HG02759 (cell line): Measurements from ENCODE around the gene MX2.
"Not testable (repeated sequence)": the region's sequence is repeated elsewhere in the genome, so short reads cannot be mapped to it uniquely, and the experiment has no call there.

Source experiments
- ATAC-seq: cut with Tn5 transposase; IDR thresholded peaks from one replicate; pipeline ENCODE4 v1.9.1; 2021; ENCODE audit warnings: mild to moderate bottlenecking, moderate library complexity; ENCODE audit not compliant: unreplicated experiment

The MX2 gene

DNA sequence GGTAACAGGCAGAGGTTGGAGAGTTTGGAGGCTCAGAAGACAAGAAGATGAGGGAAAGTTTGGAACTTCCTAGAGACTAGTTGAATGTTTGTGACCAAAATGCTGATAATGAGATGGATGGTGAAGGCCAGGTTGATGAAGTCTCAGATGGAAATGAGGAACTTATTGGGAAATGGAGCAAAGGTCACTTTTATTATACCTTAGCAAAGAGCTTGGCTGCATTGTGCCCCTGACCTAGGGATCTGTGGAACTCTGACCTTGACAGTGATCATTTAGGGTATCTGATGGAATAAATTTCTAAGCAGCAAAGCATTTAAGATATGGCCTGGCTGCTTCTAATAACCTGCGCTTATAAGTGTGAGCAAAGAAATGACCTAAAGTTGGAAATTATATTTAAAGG is 28.1 kb upstream of the MX2 start:
- ATAC-seq = no peak

DNA sequence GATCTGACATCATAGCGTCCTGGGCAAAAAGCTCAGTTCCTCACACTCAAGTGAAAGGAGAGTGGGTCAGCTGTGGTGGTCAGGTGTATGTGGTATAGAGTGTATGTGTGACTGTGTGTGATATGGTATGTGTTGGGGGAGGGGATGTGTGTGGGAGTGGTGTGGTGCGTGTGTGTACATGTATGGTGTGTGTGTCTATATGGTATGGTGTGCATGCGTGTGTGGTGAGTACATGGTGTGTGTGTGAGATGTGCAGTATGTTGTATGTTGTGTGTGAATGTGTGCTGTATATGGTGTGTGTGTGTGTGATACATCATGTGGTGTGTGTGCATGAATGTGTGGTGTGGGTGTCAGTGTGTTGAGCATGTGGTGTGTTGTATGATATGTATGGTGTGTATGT is 24.3 kb upstream of the MX2 start:
- ATAC-seq = no peak

GRCh38 chr21:41338455-41338854 is 23.4 kb upstream of the MX2 start:
- ATAC-seq = no peak

DNA sequence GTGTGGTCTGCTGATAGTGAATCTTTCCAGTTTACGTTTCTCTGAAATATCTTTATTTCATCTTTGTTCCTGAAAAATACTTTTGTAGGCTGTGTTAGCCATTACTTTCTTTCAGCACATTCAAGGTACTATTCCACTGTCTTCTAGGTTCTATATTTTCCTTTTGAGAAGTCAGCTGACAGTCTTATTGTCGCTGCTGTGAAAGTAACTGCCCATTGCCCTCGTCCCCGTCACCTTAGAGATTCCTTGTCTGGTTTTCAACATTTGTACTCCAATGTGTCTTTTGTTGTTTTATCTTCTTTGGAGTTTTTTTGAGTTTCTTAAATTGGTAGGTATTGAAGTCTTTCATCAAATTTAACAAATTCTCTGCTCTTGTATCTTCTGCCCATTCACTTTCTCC is 19.8 kb upstream of the MX2 start:
- ATAC-seq = no peak

DNA sequence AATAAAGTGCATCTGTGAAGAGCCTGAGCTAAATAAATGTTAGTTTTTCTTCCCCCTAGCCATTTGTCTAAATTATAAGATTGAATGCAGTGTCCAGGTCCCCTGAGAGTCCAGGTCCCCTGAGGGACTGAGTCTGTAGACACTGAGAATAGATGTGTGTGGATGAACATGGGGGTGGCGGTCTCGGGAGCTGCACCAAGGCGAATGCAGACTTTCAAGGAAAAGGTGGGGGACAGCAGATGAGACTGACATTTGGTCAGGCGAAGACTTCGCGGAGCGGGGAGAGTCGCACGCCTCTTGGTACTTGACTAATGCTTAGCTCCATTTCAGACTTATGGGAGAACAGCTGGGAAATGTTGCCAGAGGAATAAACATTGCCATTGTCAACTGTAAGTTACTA is 17.7 kb upstream of the MX2 start:
- no peak for ATAC-seq

- ATAC-seq = no peak
Measured at GRCh38 chr21:41345356-41345755, 16.5 kb upstream of the MX2 start.

- no peak for ATAC-seq
Measured at GRCh38 chr21:41345934-41346685, 15.7 kb upstream of the MX2 start.

- no peak for ATAC-seq
Measured at GRCh38 chr21:41346758-41347157, 15.1 kb upstream of the MX2 start.

- no peak for ATAC-seq
Measured at GRCh38 chr21:41348434-41348833, 13.4 kb upstream of the MX2 start.

DNA sequence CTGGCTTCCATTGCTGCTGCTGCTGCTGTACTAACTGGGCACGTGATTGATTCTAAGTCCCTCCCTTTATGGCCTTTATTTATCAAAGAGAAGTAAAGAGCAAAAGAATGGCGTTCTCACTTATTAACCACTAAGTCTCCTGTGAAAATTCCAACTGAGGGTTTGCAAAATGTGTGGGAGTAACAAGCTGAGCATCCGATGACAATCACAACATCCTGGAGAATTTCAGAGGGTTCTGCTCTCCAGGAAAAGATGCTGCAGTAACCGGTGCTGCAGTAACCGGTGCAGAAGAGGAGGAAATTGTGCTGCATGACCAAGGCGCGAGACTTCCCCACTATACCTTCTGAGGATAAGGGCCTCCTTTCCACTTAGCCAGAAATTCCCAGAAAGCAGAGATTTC is 12.7 kb upstream of the MX2 start:
- no peak for ATAC-seq

- no peak for ATAC-seq
Measured at GRCh38 chr21:41349619-41350390, 12.0 kb upstream of the MX2 start.

DNA sequence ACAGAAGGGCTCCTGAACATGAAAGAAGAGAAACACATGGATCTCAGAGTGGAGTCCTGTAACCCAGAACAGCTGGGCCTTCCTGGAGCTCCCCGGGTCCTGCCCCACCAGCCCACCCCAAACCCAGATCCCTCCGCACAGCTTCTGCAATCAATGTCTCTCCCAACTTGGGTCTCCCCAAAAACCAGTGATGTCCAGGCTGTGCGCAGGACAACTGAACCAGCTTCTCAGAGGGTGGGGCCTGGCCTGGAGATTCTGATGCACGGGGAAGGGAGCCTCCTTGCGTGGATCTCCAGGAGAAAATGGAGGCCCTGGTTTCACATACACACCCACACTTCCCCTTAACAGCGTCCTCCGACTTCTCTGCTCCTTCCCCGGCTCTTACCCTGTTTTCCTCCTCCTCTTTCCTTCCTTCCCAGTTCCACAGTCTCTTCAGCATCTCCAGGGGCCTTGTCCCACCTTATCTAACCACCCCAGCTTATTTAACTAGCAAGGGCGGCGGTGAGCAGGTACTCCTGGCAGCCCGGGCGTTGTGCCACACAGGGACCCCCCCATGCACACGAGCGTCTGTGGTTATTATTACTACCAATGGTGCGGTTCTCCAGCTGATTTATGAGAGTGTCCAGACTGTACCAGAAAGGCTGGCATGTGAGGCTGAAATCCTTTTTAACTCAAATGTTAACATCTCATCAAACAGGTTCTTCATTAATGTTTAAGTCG is 11.2 kb upstream of the MX2 start:
- ATAC-seq = no peak

DNA sequence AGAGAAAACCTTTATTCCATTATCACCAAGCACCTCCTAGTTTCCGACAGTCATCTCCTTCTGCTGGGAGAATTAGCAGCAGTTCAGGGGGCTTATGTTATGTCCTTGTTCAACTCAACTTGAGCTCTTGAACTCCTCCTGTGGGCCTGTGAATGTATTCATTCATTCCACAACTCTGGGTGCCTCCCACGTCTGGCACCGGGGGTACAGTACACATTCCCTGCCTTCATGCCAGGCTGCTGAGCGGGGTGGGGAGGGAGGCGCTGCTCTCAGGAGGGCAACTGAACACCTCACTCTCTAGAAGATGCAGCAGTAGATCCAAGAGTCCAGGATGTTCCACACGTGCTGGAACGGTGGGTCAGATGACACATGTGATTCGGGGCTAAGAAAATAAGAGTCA is 4.3 kb upstream of the MX2 start:
- ATAC-seq = no peak

DNA sequence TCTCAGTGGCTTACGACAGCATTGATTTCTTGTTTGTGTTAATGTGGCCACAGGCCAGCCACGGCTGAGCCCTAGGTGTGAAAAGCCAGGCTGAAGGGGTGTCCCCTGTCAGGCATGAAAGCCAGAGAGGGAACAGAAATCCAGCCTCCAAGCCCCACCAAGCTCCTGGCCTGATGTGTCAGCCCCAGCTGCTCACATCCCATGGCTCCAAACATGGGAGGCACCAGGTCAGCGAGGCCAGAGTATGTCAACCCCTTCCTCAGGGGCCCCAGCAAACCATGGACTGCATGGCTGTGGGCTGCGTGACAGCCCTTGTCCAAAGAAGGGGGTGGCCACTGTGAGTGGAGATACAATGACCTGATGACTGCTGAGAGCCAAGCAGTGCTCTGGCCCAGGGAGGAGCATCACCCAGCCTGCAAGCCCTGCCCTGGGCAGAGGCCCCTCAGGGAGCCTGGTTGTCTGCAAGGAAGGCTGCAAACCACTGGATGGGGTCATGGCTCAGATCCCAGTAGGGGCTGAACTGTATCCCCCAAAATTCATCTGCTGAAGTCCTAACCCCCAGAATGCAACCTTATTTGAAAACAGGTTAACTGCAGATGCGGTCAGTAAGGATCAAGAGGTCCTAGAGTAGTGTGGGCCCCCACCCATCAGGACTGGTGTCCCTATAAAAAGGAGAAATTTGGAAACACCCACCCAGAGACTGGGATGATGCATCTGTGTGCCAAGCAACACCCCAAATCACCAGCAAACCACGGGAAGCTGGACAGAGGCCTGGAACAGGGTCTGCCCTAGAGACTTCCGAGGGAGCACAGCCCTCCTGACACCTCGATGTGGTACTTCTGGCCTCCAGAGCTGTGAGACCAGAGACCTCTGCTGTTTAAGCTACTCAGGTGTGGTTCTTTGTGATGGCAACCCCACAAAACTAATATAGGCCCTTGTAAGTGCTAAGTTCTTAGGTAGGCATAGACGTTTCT is 3.3 kb upstream of the MX2 start:
- no peak for ATAC-seq

DNA sequence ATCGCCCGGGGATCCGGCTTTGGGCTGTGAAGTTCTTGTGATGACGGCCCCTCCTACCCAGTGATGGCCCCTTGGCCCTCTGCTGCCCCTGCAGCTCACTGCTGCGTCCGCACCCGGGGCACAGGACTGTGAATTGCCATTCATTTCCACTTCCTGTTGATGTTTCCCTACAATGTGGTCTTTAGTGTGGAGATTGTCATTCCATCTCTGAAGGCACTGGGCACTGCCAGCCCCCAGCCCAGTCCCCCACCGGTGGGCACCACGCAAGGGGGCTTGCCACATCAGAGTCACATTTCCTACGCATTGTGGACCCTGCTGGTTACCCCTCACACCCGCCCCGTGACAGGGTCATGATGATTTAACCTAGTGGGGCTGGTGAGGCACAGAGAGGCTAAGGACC is 2.5 kb upstream of the MX2 start:
- no peak for ATAC-seq

GRCh38 chr21:41359754-41360071 is 2.1 kb upstream of the MX2 start:
- ATAC-seq = not testable (repeated sequence)

DNA sequence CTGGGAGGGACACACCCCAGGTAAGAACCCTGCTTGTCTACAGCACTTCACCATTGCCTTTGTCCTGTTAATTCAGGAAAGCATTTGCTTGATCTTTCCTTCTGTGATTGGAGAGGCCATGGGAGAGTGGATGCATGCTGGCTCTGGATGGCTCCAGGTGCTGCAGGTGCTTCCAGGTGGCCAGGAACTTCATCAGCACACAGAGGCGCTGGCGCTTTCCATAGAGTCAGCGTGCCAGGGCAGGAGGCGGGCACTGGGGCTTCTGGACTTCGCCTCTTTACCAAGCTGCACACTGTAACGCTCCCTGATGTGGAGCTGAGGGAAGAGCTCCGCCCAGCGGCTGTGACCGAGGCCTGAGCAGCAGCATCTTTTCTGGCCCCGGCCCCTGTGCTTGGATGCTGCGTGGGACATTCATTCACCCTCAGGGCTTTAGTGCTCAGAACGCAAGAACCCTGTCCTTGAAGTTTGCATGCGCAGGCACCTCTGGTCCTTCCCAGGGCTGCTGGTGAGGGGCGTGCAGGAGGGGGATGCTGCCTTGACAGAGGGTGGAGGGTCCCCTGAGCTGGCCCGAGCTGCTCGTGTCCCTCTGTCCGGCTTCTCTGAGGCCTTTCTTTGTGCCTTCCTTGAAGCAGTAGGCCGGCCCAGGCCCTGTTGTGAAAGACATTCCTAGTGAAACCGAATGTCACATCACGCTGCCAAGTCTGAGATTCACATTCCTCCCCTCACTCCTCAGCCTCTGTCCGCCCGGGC is 1.6 kb upstream of the MX2 start:
- ATAC-seq = no peak

DNA sequence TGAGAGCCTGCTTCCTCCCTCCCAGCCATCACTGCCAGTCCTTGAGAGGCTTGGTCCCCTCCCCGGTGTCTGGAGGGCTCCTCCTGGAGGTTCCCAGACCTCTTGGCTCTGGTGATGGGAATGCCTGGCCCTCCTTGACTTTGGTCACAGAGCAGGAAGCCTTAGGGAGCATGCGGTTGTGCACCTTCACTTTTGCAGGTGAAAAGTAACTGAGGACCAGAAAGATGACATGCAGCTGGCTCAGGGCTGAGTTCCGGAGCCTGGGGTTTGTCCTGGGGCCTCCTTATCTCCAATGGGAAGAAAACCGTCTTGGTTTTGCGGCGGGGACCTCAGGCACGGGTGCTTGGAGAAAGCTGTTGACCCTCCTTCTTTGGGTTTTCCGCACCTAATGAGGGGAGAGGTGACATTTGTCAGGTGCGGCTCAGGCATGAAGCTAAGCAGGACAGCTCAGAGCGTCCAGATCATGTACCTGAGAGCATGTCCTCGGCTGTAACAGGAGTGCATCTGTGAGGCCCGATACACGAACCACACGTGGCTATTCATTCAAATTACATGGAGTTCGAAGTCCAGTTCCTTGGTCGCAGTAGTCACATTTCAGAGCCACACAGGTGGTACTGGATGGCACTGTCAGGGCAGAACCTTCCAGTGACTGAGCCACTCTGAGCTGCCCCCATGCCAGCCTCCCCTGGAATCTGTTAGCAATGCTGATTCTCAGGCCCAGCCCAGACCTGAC is 608 bp upstream of the MX2 start:
- ATAC-seq = no peak

DNA sequence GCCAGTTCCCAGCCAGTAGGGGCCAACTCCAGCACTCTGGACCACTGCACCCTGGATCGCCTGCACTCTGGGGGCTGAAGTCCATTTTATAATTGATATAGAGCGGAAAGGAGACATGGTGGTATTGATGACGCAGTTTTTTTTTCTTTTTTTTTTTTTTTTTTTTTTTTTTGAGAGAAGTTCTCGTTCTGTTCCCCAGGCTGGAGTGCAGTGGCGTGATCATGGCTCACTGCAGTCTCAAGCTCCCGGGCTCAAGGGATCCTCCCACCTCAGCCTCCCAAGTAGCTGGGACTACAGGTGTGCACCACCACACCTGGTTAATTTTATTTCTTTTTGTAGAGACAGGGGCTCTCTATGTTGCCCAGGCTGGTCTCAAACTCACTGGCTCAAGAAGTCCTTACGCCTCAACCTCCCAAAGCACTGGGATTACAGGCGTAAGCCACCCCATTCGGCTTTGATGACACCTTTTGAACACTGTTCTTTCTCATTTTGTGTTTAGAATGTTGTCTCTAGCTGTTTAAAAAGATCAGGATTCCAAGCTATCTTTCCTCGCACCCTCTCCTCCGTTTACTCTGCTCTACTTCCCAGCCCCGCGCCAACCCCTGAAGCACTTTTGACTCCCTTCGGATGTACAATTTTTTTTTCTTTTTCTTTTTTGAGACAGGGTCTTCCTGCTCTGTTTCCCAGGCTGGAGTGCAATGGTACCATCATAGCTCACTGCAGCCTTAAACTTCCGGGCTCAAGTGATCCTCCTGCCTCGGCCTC is 960 bp downstream of the MX2 start:
- ATAC-seq = no peak
